Thymus (tissue), 11 donors: Measurements from ENCODE around the gene ZNF579. TPM values are rescaled to one million over a fixed set of nuclear protein-coding genes. Genes with fewer than 3 reads are reported as not detected.

Source experiments
- DNase-seq, 9 donors: peaks; one replicate each; pipeline ENCODE4 v3.0.0-alpha.2; 2013; ENCODE audit warnings: low spot score in 9 of 9, low read depth in 6 of 9, missing footprints in 1 of 9
- H3K27ac ChIP-seq, 2 donors: one replicate each; pipeline ENCODE4 v1.5.1; 2013; ENCODE audit warnings: control low read depth in 1 of 2, low read depth in 1 of 2, low read length in 1 of 2, mild to moderate bottlenecking in 1 of 2, moderate library complexity in 1 of 2
- H3K27me3 ChIP-seq, 2 donors: one replicate each; pipeline ENCODE4 v1.5.1; 2013; ENCODE audit warnings: low read length in 1 of 2; ENCODE audit not compliant: control insufficient read depth in 2 of 2, insufficient read depth in 1 of 2
- H3K36me3 ChIP-seq, 2 donors: one replicate each; pipeline ENCODE4 v1.5.1; 2013; ENCODE audit warnings: low read length in 1 of 2, mild to moderate bottlenecking in 1 of 2, moderate library complexity in 1 of 2; ENCODE audit not compliant: control insufficient read depth in 2 of 2, insufficient read depth in 2 of 2
- H3K4me1 ChIP-seq, 2 donors: one replicate each; pipeline ENCODE4 v1.5.1; 2013; ENCODE audit warnings: low read length in 2 of 2; ENCODE audit not compliant: control insufficient read depth in 2 of 2, insufficient read depth in 2 of 2
- H3K4me3 ChIP-seq, 2 donors: one replicate each; pipeline ENCODE4 v1.5.1; 2013; ENCODE audit warnings: low read length in 2 of 2, control low read depth in 1 of 2, mild to moderate bottlenecking in 1 of 2
- H3K9me3 ChIP-seq, 2 donors: one replicate each; pipeline ENCODE4 v1.5.1; 2013; ENCODE audit warnings: low read length in 1 of 2, mild to moderate bottlenecking in 1 of 2; ENCODE audit not compliant: control insufficient read depth in 2 of 2, insufficient read depth in 1 of 2
- WGBS: extraction: QIAGEN DNeasy Blood & Tissue Kit; methylation state at CpG from one replicate; pipeline ENCODE4 v1.1.7; 2013; 5-methylcytosine and 5-hydroxymethylcytosine counted together
- polyA plus RNA-seq: library from polyadenylated mRNA; stranded (reverse); fragments of 200-250 nt; gene quantifications from one replicate; pipeline ENCODE4 v1.2.3, GENCODE V29; 2013
- total RNA-seq: library from RNA; stranded (reverse); fragments of 120-200 nt; gene quantifications from one replicate; pipeline ENCODE4 v1.2.4, GENCODE V29; 2013
- donor health status: healthy.

ZNF579 gene
- total and polyA plus RNA-seq, 2 donors, result 2.3 to 5.5 TPM

DNA sequence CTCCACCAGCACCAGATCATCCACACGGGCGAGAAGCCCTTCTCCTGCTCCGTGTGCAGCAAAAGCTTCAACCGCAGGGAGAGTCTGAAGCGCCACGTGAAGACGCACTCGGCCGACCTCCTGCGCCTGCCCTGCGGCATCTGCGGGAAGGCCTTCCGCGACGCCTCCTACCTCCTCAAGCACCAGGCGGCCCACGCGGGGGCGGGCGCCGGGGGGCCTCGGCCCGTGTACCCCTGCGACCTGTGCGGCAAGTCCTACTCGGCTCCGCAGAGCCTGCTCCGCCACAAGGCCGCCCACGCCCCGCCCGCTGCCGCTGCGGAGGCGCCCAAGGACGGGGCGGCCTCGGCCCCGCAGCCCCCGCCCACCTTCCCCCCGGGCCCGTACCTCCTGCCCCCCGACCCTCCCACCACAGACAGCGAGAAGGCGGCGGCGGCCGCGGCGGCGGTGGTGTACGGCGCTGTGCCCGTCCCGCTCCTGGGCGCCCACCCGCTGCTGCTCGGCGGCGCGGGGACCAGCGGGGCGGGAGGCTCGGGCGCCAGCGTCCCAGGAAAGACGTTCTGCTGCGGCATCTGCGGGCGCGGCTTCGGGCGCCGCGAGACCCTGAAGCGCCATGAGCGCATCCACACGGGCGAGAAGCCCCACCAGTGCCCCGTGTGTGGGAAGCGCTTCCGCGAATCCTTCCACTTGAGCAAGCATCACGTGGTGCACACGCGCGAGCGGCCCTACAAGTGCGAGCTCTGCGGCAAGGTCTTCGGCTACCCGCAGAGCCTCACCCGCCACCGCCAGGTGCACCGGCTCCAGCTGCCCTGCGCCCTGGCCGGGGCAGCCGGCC lies 34.3 kb upstream of the ZNF579 start:
- H3K27ac ChIP-seq, result no peak overlapping the region
- no peak for DNase-seq
- peaks cover 0 to 4% of the 10 kb centered on the region in 2 donors for H3K4me1 ChIP-seq
- H3K4me3 ChIP-seq, result no peak overlapping the region
- 98% methylated on average over 98 of the region's 98 CpGs for WGBS
- H3K36me3 ChIP-seq, result peaks cover 17 to 46% of the 10 kb centered on the region in 2 donors
- H3K27me3 ChIP-seq, result no peaks in the 10 kb centered on the region
- no peaks in the 10 kb centered on the region for H3K9me3 ChIP-seq

DNA sequence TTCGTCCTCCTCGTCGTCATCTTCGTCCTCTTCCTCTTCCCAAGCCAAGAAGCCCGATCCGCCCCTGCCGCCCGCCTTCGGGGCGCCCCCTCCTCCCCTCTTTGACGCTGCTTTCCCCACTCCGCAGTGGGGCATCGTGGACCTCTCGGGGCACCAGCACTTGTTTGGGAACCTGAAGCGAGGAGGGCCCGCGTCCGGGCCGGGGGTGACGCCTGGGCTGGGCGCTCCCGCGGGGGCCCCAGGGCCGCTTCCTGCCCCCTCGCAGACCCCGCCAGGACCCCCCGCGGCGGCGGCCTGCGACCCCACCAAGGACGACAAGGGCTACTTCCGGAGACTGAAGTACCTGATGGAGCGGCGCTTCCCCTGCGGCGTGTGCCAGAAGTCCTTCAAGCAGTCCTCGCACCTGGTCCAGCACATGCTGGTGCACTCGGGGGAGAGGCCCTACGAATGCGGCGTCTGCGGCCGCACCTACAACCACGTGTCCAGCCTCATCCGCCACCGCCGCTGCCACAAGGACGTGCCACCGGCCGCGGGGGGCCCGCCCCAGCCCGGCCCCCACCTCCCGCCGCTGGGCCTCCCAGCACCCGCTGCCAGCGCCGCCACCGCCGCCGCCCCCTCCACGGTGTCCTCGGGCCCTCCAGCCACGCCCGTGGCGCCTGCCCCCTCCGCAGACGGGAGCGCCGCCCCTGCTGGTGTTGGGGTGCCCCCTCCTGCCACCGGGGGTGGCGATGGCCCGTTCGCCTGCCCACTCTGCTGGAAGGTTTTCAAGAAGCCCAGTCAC lies 33.5 kb upstream of the ZNF579 start:
- H3K27ac ChIP-seq, result no peak overlapping the region
- H3K9me3 ChIP-seq, result no peaks in the 10 kb centered on the region
- WGBS, result 98% methylated on average over 75 of the region's 75 CpGs
- no peak for DNase-seq
- H3K27me3 ChIP-seq, result no peaks in the 10 kb centered on the region
- H3K4me3 ChIP-seq, result no peak overlapping the region
- peaks cover 25 to 53% of the 10 kb centered on the region in 2 donors for H3K36me3 ChIP-seq
- no peaks in the 10 kb centered on the region for H3K4me1 ChIP-seq

DNA sequence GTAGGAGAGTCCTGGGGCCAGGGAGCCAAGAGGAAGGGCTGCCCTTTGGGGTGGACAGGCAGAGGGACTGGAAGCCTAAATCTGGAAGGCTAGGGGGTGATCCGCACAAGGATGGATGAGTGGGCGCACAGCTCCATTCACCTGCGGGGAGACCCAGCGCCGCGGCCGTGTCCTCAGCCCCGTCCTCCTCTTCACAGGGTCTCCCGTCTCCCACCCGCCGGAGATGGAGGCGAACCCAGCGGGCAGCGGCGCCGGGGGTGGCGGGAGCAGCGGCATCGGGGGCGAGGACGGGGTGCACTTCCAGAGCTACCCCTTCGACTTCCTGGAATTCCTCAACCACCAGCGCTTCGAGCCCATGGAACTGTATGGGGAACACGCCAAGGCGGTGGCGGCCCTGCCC lies 32.7 kb upstream of the ZNF579 start:
- no peak for DNase-seq
- 98% methylated on average over 27 of the region's 27 CpGs for WGBS
- H3K27me3 ChIP-seq, result no peaks in the 10 kb centered on the region
- no peak overlapping the region for H3K27ac ChIP-seq
- H3K4me1 ChIP-seq, result no peaks in the 10 kb centered on the region
- H3K4me3 ChIP-seq, result no peak overlapping the region
- no peaks in the 10 kb centered on the region for H3K9me3 ChIP-seq
- H3K36me3 ChIP-seq, result peaks cover 25 to 53% of the 10 kb centered on the region in 2 donors

- Histone ChIP-seq H3K27ac (no peak overlapping the region), H3K36me3 (peaks cover 19 to 47% of the 10 kb centered on the region in 2 donors), H3K4me3 (no peak overlapping the region), H3K9me3 (no peaks in the 10 kb centered on the region), H3K4me1 (peaks cover 0 to 1% of the 10 kb centered on the region in 2 donors), H3K27me3 (no peaks in the 10 kb centered on the region)
- WGBS, result 98% methylated on average over 3 of the region's 3 CpGs
- DNase-seq, result no peak
These were observed 31.5 kb upstream of the ZNF579 start for GRCh38 chr19:55611983-55612645.

GRCh38 chr19:55611300-55611982 lies 30.8 kb upstream of the ZNF579 start:
- no peak overlapping the region for H3K27ac ChIP-seq
- DNase-seq, result no peak
- peaks cover 2 to 7% of the 10 kb centered on the region in 2 donors for H3K4me1 ChIP-seq
- no peak overlapping the region for H3K4me3 ChIP-seq
- WGBS, result 95% methylated on average over 15 of the region's 15 CpGs
- H3K27me3 ChIP-seq, result no peaks in the 10 kb centered on the region
- peaks cover 14 to 41% of the 10 kb centered on the region in 2 donors for H3K36me3 ChIP-seq
- no peaks in the 10 kb centered on the region for H3K9me3 ChIP-seq

DNA sequence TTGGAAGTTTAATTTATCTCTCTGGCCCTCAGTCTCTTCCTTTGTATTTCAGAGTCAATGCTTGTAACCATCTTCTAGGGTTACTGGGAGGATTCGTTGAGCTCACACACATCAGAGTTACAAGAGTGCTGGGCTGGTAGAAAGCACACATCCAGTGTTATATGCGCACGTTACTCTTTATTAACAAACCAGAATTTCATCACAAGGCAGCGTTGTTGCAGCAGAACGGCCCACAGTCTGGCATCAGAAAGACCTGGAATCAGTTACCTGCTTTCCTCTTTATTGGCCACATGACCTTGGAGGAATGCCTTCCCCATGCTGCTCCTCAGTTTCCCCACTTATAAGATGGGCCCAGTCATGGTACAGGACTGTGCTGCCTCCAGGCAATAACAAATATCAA lies 28.7 kb upstream of the ZNF579 start:
- WGBS, result 97% methylated on average over 5 of the region's 5 CpGs
- Histone ChIP-seq H3K4me1 (peaks cover 10 to 21% of the 10 kb centered on the region in 2 donors), H3K36me3 (peaks cover 12 to 20% of the 10 kb centered on the region in 2 donors), H3K9me3 (no peaks in the 10 kb centered on the region), H3K4me3 (no peak overlapping the region), H3K27me3 (no peaks in the 10 kb centered on the region), H3K27ac (no peak overlapping the region)
- DNase-seq, result no peak

- peaks cover 11 to 12% of the 10 kb centered on the region in 2 donors for H3K36me3 ChIP-seq
- peak overlapping the region in 1 of 2 donors; percentile 81 for H3K4me3 ChIP-seq
- no peaks in the 10 kb centered on the region for H3K27me3 ChIP-seq
- H3K27ac ChIP-seq, result peak overlapping the region in 1 of 2 donors; percentile 86
- 81% methylated on average over 9 of the region's 9 CpGs for WGBS
- DNase-seq, result no peak
- H3K4me1 ChIP-seq, result peaks cover 10 to 30% of the 10 kb centered on the region in 2 donors
- H3K9me3 ChIP-seq, result no peaks in the 10 kb centered on the region
These were observed 26.2 kb upstream of the ZNF579 start for GRCh38 chr19:55606817-55607216.

DNA sequence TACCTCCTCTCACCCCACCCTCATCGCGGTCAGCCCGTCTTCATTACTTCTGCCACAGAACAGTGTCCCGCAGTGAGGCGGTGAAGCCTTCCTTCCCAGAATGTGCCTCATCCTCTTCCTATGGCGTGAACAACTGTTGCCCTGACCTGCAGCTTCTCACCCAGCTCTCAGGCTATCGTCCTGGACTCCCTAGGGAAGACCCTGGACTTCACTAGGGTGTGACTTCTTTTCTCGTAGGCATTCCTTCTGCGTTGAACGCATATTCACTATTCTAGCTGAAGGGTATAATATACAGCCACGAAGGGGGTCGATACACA lies 25.8 kb upstream of the ZNF579 start:
- Histone ChIP-seq H3K9me3 (no peaks in the 10 kb centered on the region), H3K36me3 (peaks cover 11 to 12% of the 10 kb centered on the region in 2 donors), H3K27me3 (no peaks in the 10 kb centered on the region), H3K4me3 (peak overlapping the region; percentile 81 to 87), H3K4me1 (peaks cover 10 to 34% of the 10 kb centered on the region in 2 donors), H3K27ac (peak overlapping the region; percentile 22 to 86)
- no peak for DNase-seq
- 33% methylated on average over 12 of the region's 12 CpGs for WGBS
